Stomach smooth muscle (tissue), 2 donors: Measurements from ENCODE around the gene PRELID3B.
A peak's percentile ranks its signal among the peaks of the same experiment; 100 is the strongest.

Experiments used
- H3K27ac ChIP-seq: one replicate; pipeline ENCODE4 v1.7.0; 2013; ENCODE audit warnings: mild to moderate bottlenecking, low read length, inconsistent platforms
- H3K27me3 ChIP-seq, 2 donors: one replicate each; pipeline ENCODE4 v1.7.0; 2013; ENCODE audit warnings: low read length in 2 of 2; ENCODE audit not compliant: insufficient read depth in 2 of 2, control insufficient read depth in 1 of 2
- H3K36me3 ChIP-seq, 2 donors: one replicate each; pipeline ENCODE4 v1.7.0; 2013; ENCODE audit warnings: low read length in 2 of 2; ENCODE audit not compliant: control insufficient read depth in 2 of 2, insufficient read depth in 2 of 2
- H3K4me1 ChIP-seq: one replicate; pipeline ENCODE4 v1.7.0; 2013; ENCODE audit warnings: low read length; ENCODE audit not compliant: control insufficient read depth, insufficient read depth
- H3K4me3 ChIP-seq, 2 donors: one replicate each; pipeline ENCODE4 v1.7.0; 2013; ENCODE audit warnings: low read length in 2 of 2
- H3K9ac ChIP-seq, 2 donors: one replicate each; pipeline ENCODE4 v1.7.0; 2013; ENCODE audit warnings: low read length in 2 of 2, mild to moderate bottlenecking in 1 of 2
- H3K9me3 ChIP-seq, 2 donors: one replicate each; pipeline ENCODE4 v1.7.0; 2013; ENCODE audit warnings: low read length in 2 of 2; ENCODE audit not compliant: control insufficient read depth in 2 of 2
- donor health status: healthy.
- donor health status: Pancreatic carcinoma.

Gene PRELID3B

GRCh38 chr20:59035381-59035780 lies 7.2 kb downstream of the PRELID3B start:
- peaks cover 24 to 30% of the 10 kb centered on the region in 2 donors for H3K36me3 ChIP-seq
- no peaks in the 10 kb centered on the region for H3K9me3 ChIP-seq
- H3K4me3 ChIP-seq = no peak overlapping the region
- no peak overlapping the region for H3K27ac ChIP-seq
- peaks cover 9% of the 10 kb centered on the region for H3K4me1 ChIP-seq
- H3K27me3 ChIP-seq = no peaks in the 10 kb centered on the region
- H3K9ac ChIP-seq = no peak overlapping the region

- no peaks in the 10 kb centered on the region for H3K9me3 ChIP-seq
- peaks cover 14% of the 10 kb centered on the region for H3K4me1 ChIP-seq
- no peak overlapping the region for H3K4me3 ChIP-seq
- H3K27ac ChIP-seq = no peak overlapping the region
- H3K9ac ChIP-seq = no peak overlapping the region
- no peaks in the 10 kb centered on the region for H3K27me3 ChIP-seq
- peaks cover 28 to 38% of the 10 kb centered on the region in 2 donors for H3K36me3 ChIP-seq
These were observed 8.9 kb downstream of the PRELID3B start for GRCh38 chr20:59033616-59034165.

GRCh38 chr20:59033093-59033492 lies 9.5 kb downstream of the PRELID3B start:
- H3K9ac ChIP-seq = peak overlapping the region in 1 of 2 donors; percentile 67
- peaks cover 14% of the 10 kb centered on the region for H3K4me1 ChIP-seq

DNA sequence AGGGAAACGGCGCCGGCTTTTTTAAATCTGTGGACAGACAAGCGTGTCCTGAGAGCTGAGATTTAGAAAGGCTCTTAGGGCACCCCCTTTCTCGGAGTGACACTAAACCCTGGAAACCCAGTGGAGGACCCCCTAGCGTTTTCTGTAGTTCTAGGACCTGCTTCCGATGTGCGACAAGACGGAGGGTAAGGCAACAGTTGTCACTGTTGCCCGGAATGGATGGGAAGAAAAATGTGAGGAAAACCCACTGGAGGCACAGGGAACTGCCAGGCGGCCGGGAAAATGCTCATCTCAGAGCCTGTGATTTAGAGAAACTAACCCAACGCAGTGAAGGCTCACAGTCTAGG lies 9.9 kb downstream of the PRELID3B start:
- Histone ChIP-seq H3K36me3 (peaks cover 24 to 41% of the 10 kb centered on the region in 2 donors), H3K27ac (peak overlapping the region; percentile 77)

More at GRCh38 chr20:59033093-59033492, 9.5 kb downstream of the PRELID3B start:
- Histone ChIP-seq H3K27ac (peak overlapping the region; percentile 77), H3K9me3 (no peaks in the 10 kb centered on the region), H3K4me3 (peak overlapping the region; percentile 72 to 85), H3K27me3 (no peaks in the 10 kb centered on the region), H3K36me3 (peaks cover 28 to 40% of the 10 kb centered on the region in 2 donors)

DNA sequence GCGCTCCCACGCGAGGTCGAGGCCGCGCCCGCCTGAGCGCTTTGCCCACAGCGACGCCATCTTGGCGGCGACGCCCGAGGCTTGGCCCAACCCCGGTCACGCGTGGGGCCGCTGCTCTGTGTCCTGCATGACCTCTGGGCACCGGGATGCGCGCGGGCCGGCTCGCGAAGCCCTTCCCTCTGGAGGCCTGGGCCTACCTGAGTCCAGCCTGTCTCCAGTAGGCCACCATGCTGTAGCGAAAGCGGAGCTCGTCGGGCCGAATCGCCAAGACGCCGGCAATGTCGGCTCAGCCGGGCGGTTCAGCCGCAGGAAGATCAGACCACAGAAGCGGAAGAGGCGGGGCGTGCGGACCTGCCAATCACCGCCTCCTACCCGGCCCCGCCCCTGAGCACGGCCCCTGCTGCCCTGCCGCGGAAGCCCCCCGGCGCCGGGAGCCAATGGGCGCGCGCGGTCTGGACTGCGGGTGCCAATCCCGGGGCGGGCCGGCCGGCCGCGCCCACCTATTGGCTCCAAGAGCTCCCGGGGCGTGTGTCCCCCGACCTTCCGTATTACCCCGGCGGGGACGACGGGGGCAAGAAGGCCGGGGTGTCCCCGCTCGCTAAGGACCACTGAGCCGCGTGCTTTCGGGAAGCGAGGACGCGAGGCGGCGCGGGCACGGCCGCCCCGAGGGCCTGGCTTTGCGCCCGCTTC lies 10.4 kb downstream of the PRELID3B start, which contains the start of gene ATP5F1E:
TSS of gene ATP5F1E (minus strand) at position 313 of the 690 bp plus-strand sequence. CDS start at position 229, 84 bp downstream.
- H3K27ac ChIP-seq = peak within 1 kb of the TSS; percentile 77
- peaks cover 14% of the 10 kb centered on the region for H3K4me1 ChIP-seq
- peaks cover 24 to 39% of the 10 kb centered on the region in 2 donors for H3K36me3 ChIP-seq
- H3K9ac ChIP-seq = peak within 1 kb of the TSS; percentile 75 to 84
- no peaks in the 10 kb centered on the region for H3K9me3 ChIP-seq
- H3K27me3 ChIP-seq = no peaks in the 10 kb centered on the region
- peak within 1 kb of the TSS; percentile 72 to 85 for H3K4me3 ChIP-seq

More for the DNA sequence above, 9.9 kb downstream of the PRELID3B start:
- H3K9ac ChIP-seq = peak overlapping the region; percentile 67 to 72
- H3K4me1 ChIP-seq = peaks cover 14% of the 10 kb centered on the region
- peak overlapping the region; percentile 72 to 85 for H3K4me3 ChIP-seq
- H3K27me3 ChIP-seq = no peaks in the 10 kb centered on the region
- no peaks in the 10 kb centered on the region for H3K9me3 ChIP-seq

GRCh38 chr20:59031564-59032022 lies 11.0 kb downstream of the PRELID3B start:
- peak overlapping the region; percentile 75 to 84 for H3K9ac ChIP-seq
- H3K27ac ChIP-seq = peak overlapping the region; percentile 77
- H3K4me1 ChIP-seq = peaks cover 14% of the 10 kb centered on the region
- no peaks in the 10 kb centered on the region for H3K27me3 ChIP-seq
- peaks cover 21 to 34% of the 10 kb centered on the region in 2 donors for H3K36me3 ChIP-seq
- no peaks in the 10 kb centered on the region for H3K9me3 ChIP-seq
- peak overlapping the region; percentile 60 to 85 for H3K4me3 ChIP-seq

DNA sequence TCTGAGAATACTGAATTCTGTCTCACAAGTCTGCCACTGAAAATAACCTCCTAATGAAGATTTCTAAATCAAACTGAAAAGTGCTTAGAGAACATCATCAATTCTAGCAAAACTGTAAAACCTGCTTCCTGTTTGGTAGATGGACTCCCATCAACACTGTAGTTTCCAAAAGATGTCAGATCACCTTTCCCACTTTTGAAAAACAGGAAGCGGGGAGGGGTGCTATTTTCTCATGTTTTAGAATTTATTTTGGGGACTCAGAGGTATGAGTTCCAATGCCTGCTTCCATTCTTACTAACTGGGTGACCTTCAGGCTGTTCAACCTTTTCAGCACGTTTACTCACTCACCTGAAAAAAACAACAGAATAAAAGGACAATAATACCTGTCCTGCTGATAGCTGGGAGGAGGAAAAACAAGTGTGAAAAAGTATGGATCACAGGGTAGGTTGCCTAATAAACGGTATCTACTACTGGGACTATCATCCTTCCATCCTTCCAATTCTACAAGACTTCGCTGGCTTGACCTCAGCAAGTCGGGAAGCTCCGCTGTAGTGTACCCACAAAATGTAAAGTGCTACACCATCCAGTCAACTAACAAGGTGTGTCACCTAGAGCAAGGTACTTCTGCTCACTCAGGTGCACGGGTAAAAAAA lies 11.5 kb downstream of the PRELID3B start:
- Histone ChIP-seq H3K9ac (peak overlapping the region; percentile 75 to 84), H3K4me3 (peak overlapping the region; percentile 60 to 85), H3K36me3 (peaks cover 18 to 30% of the 10 kb centered on the region in 2 donors), H3K4me1 (peaks cover 14% of the 10 kb centered on the region), H3K27ac (no peak overlapping the region), H3K27me3 (no peaks in the 10 kb centered on the region), H3K9me3 (no peaks in the 10 kb centered on the region)

- Histone ChIP-seq H3K4me1 (peaks cover 14% of the 10 kb centered on the region), H3K9me3 (no peaks in the 10 kb centered on the region), H3K27ac (no peak overlapping the region), H3K27me3 (no peaks in the 10 kb centered on the region), H3K4me3 (peak overlapping the region in 1 of 2 donors; percentile 10), H3K36me3 (peaks cover 22 to 32% of the 10 kb centered on the region in 2 donors), H3K9ac (no peak overlapping the region)
These were observed 13.8 kb downstream of the PRELID3B start for GRCh38 chr20:59028812-59029211.

DNA sequence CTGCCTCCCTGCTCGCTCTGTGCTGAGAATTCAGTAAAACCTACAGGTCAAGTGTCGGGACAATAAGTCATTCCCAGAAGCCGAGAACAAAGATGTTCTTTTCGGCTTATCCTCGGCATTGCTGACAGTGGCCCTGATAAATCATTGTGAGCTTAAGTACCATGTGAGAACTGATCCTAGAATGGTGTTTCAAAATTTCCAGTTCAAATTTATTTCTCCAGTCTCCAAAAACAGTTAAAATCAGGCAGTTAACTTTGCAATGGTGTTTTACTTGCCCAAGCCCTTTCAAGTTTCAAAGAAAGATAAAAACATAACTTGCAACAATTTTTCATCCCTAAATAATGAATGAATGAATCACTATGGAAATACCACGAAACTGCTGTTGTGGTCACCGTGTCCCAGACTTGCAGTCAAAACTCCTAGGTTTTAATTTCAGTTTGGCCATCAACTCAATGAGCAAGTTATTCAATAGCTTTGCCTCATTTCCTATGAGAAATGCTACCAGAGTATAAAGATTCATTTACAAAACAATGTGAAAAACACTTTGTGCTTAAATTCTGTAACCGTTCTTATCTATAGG lies 14.8 kb downstream of the PRELID3B start:
- H3K27ac ChIP-seq = no peak overlapping the region
- no peaks in the 10 kb centered on the region for H3K27me3 ChIP-seq
- H3K4me1 ChIP-seq = peaks cover 14% of the 10 kb centered on the region
- H3K36me3 ChIP-seq = peaks cover 27 to 35% of the 10 kb centered on the region in 2 donors
- H3K9me3 ChIP-seq = no peaks in the 10 kb centered on the region
- H3K9ac ChIP-seq = no peak overlapping the region
- no peak overlapping the region for H3K4me3 ChIP-seq

DNA sequence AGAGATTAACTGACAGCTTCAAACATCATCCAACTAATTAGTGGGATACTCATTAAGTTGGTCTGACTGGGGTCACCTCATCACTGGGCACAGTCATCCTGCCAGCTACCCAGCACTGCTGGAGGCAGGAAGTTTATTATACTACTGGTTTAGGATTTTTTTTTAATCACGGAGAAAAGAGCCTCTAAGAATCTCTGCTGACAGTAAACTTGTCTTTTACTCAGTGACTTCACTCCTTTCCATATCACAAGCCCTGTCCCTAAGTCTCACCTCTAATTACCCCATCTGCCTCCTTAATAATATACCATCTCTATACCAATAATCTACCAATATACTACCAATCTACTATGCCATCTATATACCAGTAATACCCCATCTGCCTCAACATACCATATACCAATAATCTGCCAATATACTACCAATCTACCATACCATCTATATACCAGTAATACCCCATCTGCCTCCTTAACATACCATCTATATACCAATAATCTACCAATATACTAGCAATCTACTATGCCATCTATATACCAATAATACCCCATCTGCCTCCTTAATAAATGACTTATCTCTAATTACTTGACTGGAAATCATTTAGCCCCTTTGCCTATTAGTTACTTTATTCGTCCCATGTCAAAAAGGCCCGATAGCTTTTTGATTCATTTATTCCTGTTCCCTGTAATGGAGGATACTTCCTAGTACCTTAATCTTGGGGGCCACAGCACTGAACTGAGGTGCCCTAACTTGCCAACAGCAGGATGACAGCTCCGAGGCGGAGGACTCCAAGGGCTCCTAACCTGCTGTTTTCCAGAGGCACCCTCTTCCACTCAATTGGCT lies 15.5 kb downstream of the PRELID3B start:
- H3K36me3 ChIP-seq = peaks cover 31 to 37% of the 10 kb centered on the region in 2 donors
- no peaks in the 10 kb centered on the region for H3K9me3 ChIP-seq
- H3K27ac ChIP-seq = no peak overlapping the region
- no peak overlapping the region for H3K9ac ChIP-seq
- no peaks in the 10 kb centered on the region for H3K27me3 ChIP-seq
- H3K4me1 ChIP-seq = peaks cover 14% of the 10 kb centered on the region
- no peak overlapping the region for H3K4me3 ChIP-seq
